Pons (tissue), 1 donor: ENCODE results near the gene SLC25A38.
"Not testable (repeated sequence)": the region's sequence is repeated elsewhere in the genome, so short reads cannot be mapped to it uniquely, and the experiment has no call there.

Experiments used
- DNase-seq: peaks from one replicate; pipeline ENCODE4 v3.0.0-alpha.2; 2016; ENCODE audit warnings: low spot score

Gene SLC25A38, protein sequence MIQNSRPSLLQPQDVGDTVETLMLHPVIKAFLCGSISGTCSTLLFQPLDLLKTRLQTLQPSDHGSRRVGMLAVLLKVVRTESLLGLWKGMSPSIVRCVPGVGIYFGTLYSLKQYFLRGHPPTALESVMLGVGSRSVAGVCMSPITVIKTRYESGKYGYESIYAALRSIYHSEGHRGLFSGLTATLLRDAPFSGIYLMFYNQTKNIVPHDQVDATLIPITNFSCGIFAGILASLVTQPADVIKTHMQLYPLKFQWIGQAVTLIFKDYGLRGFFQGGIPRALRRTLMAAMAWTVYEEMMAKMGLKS

DNA sequence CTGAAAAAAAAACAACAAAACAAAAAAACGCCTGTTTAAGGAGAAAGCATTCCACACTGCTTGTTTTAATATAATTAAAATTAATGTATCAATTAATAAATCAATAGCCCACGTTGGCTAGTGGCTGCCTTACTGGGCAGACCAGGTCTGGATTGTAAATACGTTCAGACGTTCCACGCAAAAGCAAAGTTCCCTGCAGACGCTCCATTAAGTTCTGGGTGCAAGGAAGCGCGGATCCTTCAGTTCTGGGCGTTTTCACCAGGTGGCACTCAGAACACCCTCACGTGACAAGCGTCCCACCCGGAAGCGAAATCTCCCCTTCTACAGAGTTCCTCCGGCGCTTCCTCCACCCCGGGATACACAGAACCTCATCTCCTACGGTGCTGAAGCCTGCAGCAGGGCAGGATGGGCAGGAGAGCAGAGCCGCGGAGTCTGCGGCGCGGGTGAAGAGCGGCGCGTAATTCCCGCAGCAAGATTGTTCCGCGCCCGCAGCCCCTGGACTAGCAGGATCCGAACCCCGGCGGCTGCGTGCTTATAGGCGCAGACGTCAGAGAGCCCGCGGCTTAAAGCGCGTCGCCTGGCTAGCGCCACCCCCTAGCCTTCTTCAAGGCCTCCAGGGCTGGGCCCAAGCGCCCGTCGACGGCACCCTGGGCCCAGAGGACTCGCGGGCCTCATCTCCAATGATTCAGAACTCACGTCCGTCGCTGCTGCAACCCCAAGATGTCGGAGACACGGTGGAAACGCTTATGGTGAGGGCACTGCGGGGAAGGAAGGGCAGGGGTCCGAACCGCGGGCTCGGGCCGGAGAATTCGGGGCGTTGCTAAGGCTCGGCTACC, at the start of gene SLC25A38:
Gene SLC25A38, plus strand, starts transcription at position 326 of the 836 bp plus-strand sequence. Its CDS starts 355 bp downstream, at position 681.
- peak; percentile 75 for DNase-seq

DNA sequence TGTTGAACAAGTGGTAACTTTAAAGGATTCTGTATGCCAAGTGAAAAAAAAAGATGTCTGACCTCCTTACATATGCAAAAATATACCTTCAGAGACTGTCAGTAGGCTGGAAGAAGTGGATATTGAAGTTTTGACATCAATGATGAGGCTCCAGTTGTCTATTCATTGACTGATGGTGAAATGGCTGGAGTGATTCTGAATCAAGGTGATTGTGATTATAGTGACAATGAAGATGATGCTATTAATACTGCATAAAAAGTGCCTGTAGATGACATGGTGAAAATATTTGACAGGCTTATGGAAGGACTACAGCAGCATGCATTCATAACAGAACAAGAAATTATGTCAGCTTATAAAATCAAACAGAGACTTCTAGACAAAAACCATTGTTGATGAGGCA, 49.6 kb upstream of the SLC25A38 start:
- DNase-seq, result no peak

DNA sequence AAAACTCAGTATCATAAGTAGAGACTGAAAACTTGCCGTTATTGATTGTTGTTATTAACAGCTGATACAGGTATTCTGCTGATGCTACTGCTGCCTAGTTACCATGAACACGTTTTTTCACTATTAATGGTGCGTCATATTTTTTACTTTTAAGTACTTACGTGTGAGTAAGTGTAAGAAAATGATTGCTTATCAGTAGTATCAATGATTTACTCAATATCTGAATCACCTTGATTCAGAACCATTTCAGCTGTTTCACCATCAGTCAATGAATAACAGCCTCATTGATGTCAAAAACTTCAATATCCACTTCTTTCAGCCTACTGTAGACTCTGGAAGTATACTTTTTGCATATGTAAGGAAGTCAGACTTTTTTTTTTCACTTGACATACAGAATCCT, 49.0 kb upstream of the SLC25A38 start:
- DNase-seq, result no peak

DNA sequence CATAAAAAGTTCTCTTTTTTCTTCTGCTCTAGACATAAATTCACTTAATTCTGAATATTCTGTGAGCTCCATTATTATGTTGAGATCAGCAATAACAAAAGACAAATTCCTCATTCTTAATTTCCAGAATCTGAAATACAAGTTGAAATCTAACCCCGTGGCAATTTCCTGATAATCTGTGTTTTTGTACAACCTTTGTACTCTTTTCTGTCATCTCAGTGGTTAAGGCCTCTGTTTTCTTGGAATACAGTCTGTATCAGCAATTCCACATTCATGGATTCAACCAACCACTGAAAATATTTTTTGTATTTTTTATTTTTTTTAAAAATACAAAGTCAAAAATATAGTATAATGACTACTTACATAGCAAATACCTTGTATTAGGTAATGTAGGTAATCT, 45.0 kb upstream of the SLC25A38 start:
- no peak for DNase-seq

DNA sequence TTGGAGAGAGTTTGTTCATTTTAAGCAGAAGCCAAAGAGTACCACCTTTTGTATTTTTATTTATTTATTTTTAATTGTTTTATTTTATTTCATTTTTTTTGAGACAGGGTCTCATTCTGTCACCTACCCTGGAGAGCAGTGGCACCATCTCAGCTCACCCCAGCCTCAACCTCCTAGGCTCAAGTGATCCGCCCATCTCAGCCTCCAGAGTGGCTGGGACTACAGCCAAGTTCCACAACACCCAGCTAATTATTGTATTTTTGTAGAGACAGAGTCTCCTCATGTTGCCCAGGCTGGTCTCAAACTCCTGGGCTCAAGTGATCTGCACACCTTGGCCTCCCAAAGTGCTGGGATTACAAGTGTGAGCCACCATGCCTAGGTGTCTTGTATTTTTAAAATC, 44.1 kb upstream of the SLC25A38 start:
- DNase-seq, result no peak

DNA sequence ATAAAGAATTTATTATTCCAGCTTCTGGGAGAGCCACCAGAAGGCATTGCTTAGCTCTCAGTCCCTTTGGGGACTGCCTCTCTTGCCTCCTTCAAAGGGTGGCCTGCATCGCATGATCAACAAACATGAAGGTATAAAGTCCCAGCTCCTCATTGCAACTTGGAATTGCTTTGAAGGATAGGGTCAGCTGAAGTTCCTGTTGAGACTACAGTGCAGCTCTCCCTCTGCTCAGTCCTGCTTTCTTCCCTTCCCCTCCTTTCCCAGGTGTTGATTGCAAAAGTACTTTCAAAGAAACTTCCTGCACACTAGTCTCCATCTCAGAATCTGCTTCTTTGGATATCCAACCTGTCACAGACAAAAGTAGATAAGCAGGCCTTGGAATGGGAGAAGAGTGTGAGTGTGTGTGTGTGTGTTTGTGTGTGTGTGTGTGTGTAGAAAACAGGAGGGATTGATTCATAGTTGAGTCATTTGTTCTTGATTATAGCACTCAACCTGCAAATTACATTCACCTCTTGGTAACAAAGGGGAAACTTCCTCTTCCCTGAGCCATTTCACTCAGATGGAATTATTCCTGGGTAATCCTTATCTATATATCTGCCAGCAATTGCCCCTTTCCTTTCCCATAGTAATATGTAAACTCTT, 40.0 kb upstream of the SLC25A38 start:
- DNase-seq, result no peak

GRCh38 chr3:39343760-39344159, 39.4 kb upstream of the SLC25A38 start:
- DNase-seq, result no peak

GRCh38 chr3:39344746-39345344, 38.3 kb upstream of the SLC25A38 start:
- DNase-seq, result no peak

- no peak for DNase-seq
Observed at GRCh38 chr3:39346785-39347585, 36.2 kb upstream of the SLC25A38 start.

DNA sequence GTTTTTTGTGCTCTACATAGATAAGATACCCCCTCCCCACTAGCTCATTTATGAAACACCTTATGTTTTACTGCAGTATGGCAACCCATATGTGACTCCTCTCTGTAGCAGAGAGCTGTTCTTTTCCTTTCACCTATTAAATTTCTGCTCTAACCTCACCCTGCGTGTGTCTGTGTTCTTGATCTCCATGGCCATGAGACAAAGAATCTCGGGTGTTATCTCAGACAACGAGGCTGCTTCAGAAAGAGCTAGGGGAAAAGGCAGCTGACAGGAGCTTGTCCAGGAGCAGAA, 35.6 kb upstream of the SLC25A38 start:
- no peak for DNase-seq

DNA sequence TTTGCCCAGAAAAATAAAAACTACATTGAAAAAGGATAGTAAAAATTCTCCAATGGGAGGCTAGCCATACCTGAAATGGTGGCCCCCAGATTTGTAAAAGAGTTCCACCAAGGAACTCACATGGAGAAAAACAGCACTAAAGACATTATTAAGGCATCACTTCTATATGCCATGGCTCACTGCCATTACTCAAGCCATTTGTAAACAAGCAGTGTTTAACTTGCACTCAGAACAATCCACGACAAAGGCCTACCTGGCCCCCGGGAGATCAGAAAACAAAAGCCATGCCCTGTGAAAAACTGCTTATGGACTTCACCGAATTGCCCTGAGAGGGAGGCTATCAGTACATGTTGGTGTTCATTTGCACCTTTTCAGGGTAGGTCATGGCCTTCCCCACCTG, 34.1 kb upstream of the SLC25A38 start:
- no peak for DNase-seq

DNA sequence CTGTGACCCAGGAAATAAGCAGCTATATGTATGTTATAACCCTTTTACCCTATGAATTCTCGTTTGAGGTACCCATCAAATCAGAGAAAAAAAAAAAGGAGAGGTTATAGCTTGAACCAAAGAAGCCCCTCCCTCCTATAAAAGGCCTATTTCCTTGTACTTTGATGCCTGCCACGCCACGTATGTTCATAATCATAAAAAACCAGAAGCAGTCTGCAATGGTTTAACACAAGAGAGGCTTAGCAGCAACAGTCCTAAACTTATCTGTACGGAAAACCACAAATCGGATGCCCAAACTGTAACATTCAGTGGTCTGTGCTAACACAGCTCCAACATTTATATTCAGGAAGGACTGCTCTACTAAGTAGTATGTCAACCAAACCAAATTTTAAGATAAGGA, 32.5 kb upstream of the SLC25A38 start:
- no peak for DNase-seq

- not testable (repeated sequence) for DNase-seq
Observed at GRCh38 chr3:39351134-39351533, 32.0 kb upstream of the SLC25A38 start.

DNA sequence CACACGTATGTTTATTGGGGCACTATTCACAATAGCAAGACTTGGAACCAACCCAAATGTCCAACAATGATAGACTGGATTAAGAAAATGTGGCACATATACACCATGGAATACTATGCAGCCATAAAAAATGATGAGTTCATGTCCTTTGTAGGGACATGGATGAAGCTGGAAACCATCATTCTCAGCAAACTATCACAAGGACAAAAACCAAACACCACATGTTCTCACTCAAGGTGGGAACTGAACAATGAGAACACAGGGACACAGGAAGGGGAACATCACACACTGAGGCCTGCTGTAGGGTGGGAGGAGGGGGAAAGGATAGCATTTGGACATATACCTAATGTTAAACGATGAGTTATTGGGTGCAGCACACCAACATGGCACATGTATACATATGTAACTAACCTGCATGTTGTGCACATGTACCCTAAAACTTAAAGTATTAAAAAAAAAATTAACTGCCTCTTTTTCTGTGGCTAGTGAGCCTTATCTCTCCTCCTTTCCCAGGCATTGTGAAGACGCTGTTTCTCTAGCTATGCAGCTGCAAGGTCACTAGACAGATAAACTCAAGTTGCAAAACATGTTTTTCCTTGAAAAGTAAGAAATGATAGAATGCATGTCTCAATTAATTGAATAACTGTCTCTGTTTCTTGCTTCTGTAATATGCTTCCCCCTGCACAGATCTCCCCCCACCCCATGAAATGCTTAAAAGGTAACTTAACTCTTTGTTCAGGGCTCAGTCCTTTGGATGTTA, 29.8 kb upstream of the SLC25A38 start:
- not testable (repeated sequence) for DNase-seq

GRCh38 chr3:39358333-39358732, 24.8 kb upstream of the SLC25A38 start:
- no peak for DNase-seq

GRCh38 chr3:39361252-39361927, 21.8 kb upstream of the SLC25A38 start:
- DNase-seq, result no peak

DNA sequence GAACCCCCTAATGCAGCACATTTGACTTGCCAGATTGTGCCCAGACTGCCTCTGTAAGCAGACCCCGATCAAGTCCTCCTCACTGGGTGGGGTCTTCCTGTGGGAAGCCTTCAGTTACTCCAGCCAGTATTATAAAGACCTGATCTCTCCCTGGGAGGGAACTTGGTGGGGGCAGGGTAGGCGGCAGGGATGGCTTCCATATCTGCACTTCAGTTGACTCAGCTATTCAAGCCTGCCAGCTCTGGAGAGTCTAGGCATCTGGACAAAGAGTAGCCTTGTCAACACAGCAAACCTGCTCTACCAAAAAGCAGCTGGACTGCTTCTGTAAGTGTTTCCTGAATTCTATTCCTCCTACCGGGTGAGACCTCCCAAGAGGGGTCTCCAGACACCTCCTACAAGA, 21.0 kb upstream of the SLC25A38 start:
- DNase-seq, result no peak

GRCh38 chr3:39362812-39363211, 20.4 kb upstream of the SLC25A38 start:
- no peak for DNase-seq

- DNase-seq, result not testable (repeated sequence)
Observed at GRCh38 chr3:39370450-39370849, 12.7 kb upstream of the SLC25A38 start.

DNA sequence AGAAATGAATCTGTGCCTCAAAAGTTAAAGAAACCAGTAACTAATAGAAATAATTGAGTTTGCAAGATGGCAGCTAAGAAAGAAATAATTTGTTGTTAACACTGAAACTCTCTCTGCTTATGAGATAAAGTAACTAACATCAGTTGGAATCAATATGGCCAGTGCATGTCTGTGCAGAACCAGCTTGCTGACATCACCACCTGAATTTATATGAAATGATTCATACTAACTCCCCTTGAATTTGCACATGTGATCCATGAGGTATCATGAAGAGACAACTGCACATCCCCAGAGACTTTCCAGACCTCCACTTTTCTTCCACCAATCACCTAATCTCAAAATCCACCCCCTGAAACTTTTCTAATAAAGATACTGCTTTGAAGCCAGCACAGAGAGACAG, 10.3 kb upstream of the SLC25A38 start:
- no peak for DNase-seq
